IPS DF 4.7 (cell line): ENCODE data around the gene KCNQ5.

Source experiments
- DNase-seq: peaks from one replicate; pipeline ENCODE4 v3.0.0-alpha.2; 2013; ENCODE audit warnings: low spot score; ENCODE audit errors: extremely low read depth

Gene KCNQ5

DNA sequence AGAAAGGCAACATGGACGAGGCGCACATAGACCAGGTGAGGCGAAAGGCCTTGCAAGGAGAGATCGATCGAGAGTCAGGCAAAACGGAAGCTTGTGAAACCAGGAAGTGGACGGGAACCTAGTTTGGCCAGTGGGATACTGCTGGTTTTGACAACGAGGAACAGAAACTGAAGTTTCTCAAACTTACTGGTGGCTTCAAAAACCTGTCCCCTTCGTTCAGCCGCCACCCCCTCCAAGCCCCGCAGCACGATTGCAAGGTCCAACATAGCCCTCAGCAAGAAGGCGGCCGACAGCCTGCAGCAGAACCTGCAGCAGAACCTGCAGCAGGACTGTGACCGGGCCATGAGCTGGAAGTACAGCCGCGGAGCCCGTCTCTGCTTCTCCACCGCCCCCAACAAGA is 365.4 kb downstream of the KCNQ5 start:
- DNase-seq: no peak

- no peak for DNase-seq
These were observed 378.1 kb downstream of the KCNQ5 start for GRCh38 chr6:72999995-73000394.

- DNase-seq: no peak
These were observed 378.6 kb downstream of the KCNQ5 start for GRCh38 chr6:73000460-73000859.

DNA sequence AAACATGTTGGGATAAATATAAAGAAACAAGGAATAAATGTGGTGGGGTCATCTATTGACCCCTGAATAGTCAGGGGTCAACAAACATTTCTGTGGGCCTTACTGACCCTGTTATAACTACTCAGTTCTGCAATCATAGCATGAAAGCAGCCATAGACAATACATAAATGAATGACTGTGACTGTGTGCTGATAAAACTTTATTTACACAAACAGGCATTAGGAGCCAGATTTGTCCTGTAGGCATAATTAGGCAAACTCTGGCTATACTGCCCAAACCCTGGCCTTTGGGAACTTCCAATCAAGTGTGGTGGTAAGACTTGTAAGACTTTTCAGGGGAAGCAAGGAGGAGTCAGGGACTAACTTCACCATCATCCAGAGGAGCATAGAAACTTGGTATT is 380.7 kb downstream of the KCNQ5 start:
- no peak for DNase-seq

- no peak for DNase-seq
These were observed 381.4 kb downstream of the KCNQ5 start for GRCh38 chr6:73003302-73003701.

GRCh38 chr6:73004231-73004630 is 382.4 kb downstream of the KCNQ5 start:
- DNase-seq: no peak

GRCh38 chr6:73004861-73005260 is 383.0 kb downstream of the KCNQ5 start:
- DNase-seq: no peak

GRCh38 chr6:73006146-73006545 is 384.3 kb downstream of the KCNQ5 start:
- no peak for DNase-seq

- no peak for DNase-seq
These were observed 390.1 kb downstream of the KCNQ5 start for GRCh38 chr6:73011945-73012344.

DNA sequence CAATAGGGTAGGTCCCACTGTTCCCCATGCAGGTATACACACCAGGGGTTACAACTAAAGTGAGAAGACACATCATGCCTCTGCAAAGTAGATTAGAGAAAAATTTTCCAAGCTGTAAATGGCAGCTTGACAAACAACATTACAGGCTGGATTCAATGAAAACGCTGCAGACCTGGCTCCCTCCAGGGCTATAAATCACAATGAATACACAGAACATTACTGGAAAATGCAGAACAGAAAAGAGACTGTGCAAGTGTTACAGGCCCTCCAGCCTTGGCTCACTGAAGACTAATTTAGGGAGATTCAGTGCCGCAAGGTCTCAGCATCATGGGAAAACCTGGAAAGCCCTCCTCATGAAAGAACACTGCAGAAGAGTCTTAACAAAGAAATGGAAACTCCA is 395.6 kb downstream of the KCNQ5 start:
- no peak for DNase-seq

DNA sequence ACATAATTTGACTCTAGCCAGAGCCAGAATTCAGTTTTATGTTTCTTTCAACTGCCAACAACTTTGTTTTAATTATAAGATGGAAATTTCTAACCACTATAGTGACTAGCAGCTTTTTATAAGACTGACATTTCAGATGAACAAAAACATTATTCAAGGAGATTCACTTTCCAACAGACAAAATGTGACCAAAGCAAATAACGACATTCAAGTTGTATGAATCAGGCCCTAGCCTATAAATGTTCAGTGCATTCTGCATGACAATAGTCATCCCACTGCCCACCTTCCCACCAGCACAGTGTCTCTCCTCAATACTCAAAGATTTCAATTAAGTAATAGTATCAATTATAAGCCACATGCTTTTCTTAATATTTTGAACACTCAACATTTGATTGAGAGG is 402.7 kb downstream of the KCNQ5 start:
- DNase-seq: no peak

DNA sequence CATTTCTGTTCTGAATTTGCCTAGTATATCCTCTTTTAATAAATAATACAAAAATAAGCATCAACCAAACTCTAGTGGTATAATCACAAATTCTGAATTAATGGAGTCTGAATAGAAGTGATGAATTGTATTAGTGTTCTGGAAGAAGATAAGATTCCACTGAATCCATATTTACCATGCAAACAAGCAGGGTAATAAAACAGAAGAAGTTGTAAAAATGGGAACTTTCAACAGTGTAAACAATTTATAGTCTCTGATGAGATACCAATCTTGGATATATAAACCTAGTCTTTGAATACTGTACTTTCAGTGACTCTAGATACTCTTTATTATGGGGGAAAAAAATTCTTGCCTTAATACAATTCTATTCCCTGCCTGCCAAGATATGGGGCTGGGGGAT is 405.8 kb downstream of the KCNQ5 start:
- no peak for DNase-seq

GRCh38 chr6:73028124-73028766 is 406.4 kb downstream of the KCNQ5 start:
- DNase-seq: peak; percentile 11

DNA sequence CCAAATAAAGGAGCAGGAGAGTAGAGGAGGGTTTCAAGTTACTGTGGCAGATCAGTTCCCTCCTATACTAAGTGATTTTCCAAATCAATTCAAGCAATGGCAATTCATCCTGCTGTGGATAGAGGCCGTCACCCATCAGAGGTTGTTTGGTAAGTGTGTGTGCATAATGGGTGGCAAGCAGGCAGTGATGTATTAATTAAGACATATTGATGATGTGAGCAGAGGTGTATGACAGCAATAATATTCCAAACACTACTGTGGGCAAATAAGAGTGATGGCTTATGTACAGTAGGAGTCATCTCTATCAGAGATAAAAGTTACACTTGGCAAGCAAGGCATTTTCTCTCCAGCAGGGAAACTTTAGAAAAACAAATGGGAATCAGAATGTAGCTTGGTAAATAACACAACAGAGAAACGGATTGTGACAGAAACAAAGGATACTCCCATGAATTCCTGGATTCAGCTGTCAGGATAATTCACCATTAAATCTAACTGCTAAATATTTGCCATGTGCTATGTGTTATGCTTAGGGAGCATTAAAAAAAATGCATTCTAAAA is 407.1 kb downstream of the KCNQ5 start:
- no peak for DNase-seq

- DNase-seq: no peak
These were observed 408.4 kb downstream of the KCNQ5 start for GRCh38 chr6:73030257-73030656.

GRCh38 chr6:73030791-73031782 is 409.2 kb downstream of the KCNQ5 start:
- no peak for DNase-seq

DNA sequence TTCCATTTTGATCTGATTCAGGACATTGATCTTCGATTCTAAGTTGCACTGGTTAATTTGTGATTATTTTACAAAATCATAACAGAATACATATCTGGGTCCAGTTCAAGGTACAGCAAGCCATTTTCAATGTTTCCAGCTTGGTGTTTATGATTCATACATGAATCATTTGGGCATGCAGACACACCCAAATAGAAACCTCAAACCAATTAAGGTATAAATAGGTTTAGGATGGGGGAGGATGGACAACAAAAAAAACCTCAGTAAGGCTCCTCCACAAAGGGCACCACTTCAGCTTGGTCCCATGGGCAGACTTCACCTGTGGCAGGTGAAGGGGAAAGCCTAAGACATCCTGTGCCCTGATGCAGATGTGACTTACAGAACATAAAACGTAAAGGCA is 410.7 kb downstream of the KCNQ5 start:
- no peak for DNase-seq

DNA sequence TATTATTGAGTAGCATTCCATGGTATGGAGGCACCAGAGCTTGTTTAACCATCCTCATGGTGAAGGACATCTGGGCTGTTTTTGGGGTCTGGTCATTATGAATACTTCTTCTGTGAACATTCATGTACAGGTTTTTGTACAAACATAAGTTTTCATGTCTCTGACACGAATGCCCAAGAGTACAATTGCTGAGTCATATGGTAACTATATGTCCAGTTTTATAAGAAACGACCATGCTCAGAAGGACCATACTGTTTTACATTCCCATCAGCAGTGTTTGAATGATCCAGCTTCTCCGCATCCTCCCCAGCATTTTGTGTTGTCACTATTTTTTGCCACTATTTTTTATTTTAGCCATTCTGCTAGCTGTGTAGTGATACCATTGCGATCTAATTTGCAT is 414.8 kb downstream of the KCNQ5 start:
- no peak for DNase-seq

GRCh38 chr6:73041051-73041450 is 419.2 kb downstream of the KCNQ5 start:
- no peak for DNase-seq

GRCh38 chr6:73042892-73043291 is 421.0 kb downstream of the KCNQ5 start:
- DNase-seq: no peak

- no peak for DNase-seq
These were observed 421.6 kb downstream of the KCNQ5 start for GRCh38 chr6:73043446-73043845.

GRCh38 chr6:73045609-73046008 is 423.7 kb downstream of the KCNQ5 start:
- no peak for DNase-seq
